GM12878 (cell line): ENCODE measurements around the gene KLRB1. TPM values are rescaled to one million over a fixed set of nuclear protein-coding genes. Genes with fewer than 3 reads are reported as not detected.
A peak's percentile ranks its signal among the peaks of the same experiment; 100 is the strongest.

ENCODE experiments used
- ATF7 ChIP-seq: fragments of 450-650 bp; IDR thresholded peaks from 2 replicates; pipeline ENCODE4 v1.6.1; 2016; ENCODE audit warnings: low read depth, mild to moderate bottlenecking
- BMI1 ChIP-seq: fragments of 450-650 bp; IDR thresholded peaks from 2 replicates; pipeline ENCODE4 v1.6.1; 2016; ENCODE audit warnings: mild to moderate bottlenecking, moderate library complexity, borderline replicate concordance
- CEBPB ChIP-seq, 2 experiments: fragments of 150-350 bp in 1 of 2; IDR thresholded peaks; 2 replicates each; pipeline ENCODE4 v1.6.1; 2012 to 2014; ENCODE audit warnings: low read depth in 2 of 2, low read length in 2 of 2, borderline replicate concordance in 1 of 2, inconsistent platforms in 1 of 2
- CHD2 ChIP-seq: IDR thresholded peaks from 2 replicates; pipeline ENCODE4 v1.6.1; 2011; ENCODE audit warnings: low read depth, low read length, improper control_type of control experiment, borderline replicate concordance
- DPF2 ChIP-seq: fragments of 450-650 bp; IDR thresholded peaks from 2 replicates; pipeline ENCODE4 v1.6.1; 2017; ENCODE audit warnings: mild to moderate bottlenecking
- EGR1 ChIP-seq, 2 experiments: IDR thresholded peaks; 1 replicate in 1 of 2; 2 replicates in 1 of 2; pipeline ENCODE4 v1.6.1; 2011 to 2012; ENCODE audit warnings: low read depth in 2 of 2, low read length in 2 of 2, borderline replicate concordance in 1 of 2, mild to moderate bottlenecking in 1 of 2, moderate library complexity in 1 of 2
- ESRRA ChIP-seq: IDR thresholded peaks from 2 replicates; pipeline ENCODE4 v1.6.1; 2012; ENCODE audit warnings: mild to moderate bottlenecking, low read length, improper control_type of control experiment
- IKZF1 ChIP-seq: fragments of 450-650 bp; conservative IDR thresholded peaks from 2 replicates; pipeline ENCODE4 v1.6.1; 2017; ENCODE audit warnings: antibody characterized with exemption, mild to moderate bottlenecking
- IRF4 ChIP-seq: IDR thresholded peaks from 2 replicates; pipeline ENCODE4 v1.6.1; 2011; ENCODE audit warnings: low read depth, low read length
- KLF5 ChIP-seq: fragments of 450-650 bp; IDR thresholded peaks from 2 replicates; pipeline ENCODE4 v1.6.1; 2014; ENCODE audit warnings: mild to moderate bottlenecking; ENCODE audit not compliant: partially characterized antibody
- MTA2 ChIP-seq: fragments of 450-650 bp; IDR thresholded peaks from 2 replicates; pipeline ENCODE4 v1.6.1; 2016; ENCODE audit warnings: low read depth, mild to moderate bottlenecking, moderate library complexity
- NR2F1 ChIP-seq: fragments of 450-650 bp; conservative IDR thresholded peaks from 2 replicates; pipeline ENCODE4 v1.6.1; 2017; ENCODE audit warnings: mild to moderate bottlenecking
- RUNX3 ChIP-seq: IDR thresholded peaks from 2 replicates; pipeline ENCODE4 v1.6.1; 2012; ENCODE audit warnings: low read length, inconsistent platforms
- SMAD1 ChIP-seq: fragments of 450-650 bp; IDR thresholded peaks from 2 replicates; pipeline ENCODE4 v1.6.1; 2018; ENCODE audit warnings: mild to moderate bottlenecking, low read depth; ENCODE audit not compliant: partially characterized antibody
- TBL1XR1 ChIP-seq: IDR thresholded peaks from 2 replicates; pipeline ENCODE4 v1.6.1; 2012; ENCODE audit warnings: low read depth, low read length, improper control_type of control experiment
- TCF3 ChIP-seq: IDR thresholded peaks from 2 replicates; pipeline ENCODE4 v1.6.1; 2012; ENCODE audit warnings: low read depth, mild to moderate bottlenecking, low read length, borderline replicate concordance; ENCODE audit not compliant: insufficient read depth
- ZNF384 ChIP-seq: IDR thresholded peaks from 2 replicates; pipeline ENCODE4 v1.6.1; 2012; ENCODE audit warnings: low read depth, mild to moderate bottlenecking, low read length, improper control_type of control experiment, borderline replicate concordance
- ZNF622 ChIP-seq: fragments of 450-650 bp; IDR thresholded peaks from 2 replicates; pipeline ENCODE4 v1.6.1; 2017; ENCODE audit warnings: mild to moderate bottlenecking, inconsistent platforms
- ZSCAN29 ChIP-seq: fragments of 450-650 bp; IDR thresholded peaks from 2 replicates; pipeline ENCODE4 v1.6.1; 2017; ENCODE audit warnings: mild to moderate bottlenecking, moderate library complexity
- polyA plus RNA-seq, 11 experiments: library from polyadenylated mRNA; depleted of rRNA in 4 of 11; unstranded in 6 of 11; stranded (reverse) in 5 of 11; fragments of >200 nt; fragmentation: Nextera tagmentation in 4 of 11; fragmentation: Illumina TruSeq in 1 of 11; extraction: Ambion mirVana in 4 of 11; extraction: Trizol in 1 of 11; gene quantifications; 1 replicate in 1 of 11; 2 replicates in 10 of 11; pipeline versions ENCODE4 v1.2.1 to v1.2.3, GENCODE V29; 2011 to 2016; ENCODE audit warnings: inconsistent platforms in 2 of 11, missing spikeins in 2 of 11, low read depth in 1 of 11
- total RNA-seq, 4 experiments: library from RNA; depleted of rRNA in 3 of 4; stranded (reverse); fragments of >200 nt in 3 of 4; fragmentation: Illumina TruSeq in 1 of 4; extraction: Trizol in 1 of 4; gene quantifications; 2 replicates each; pipeline versions ENCODE4 v1.2.1 to v1.2.3, GENCODE V29; 2013 to 2021
- TF ChIP-seq, protein P1 (sequence below): fragments of 450-650 bp; IDR thresholded peaks from 2 replicates; pipeline ENCODE4 v1.6.1; 2017; ENCODE audit warnings: low read depth, mild to moderate bottlenecking, moderate library complexity
- TF ChIP-seq, protein P2 (sequence below): IDR thresholded peaks from 2 replicates; pipeline ENCODE4 v1.6.1; 2011; ENCODE audit warnings: low read depth, mild to moderate bottlenecking, low read length, moderate library complexity, borderline replicate concordance; ENCODE audit errors: extremely low read depth
- TF ChIP-seq, protein P3 (sequence below): IDR thresholded peaks from 2 replicates; pipeline ENCODE4 v1.6.1; 2012; ENCODE audit warnings: mild to moderate bottlenecking, low read depth, low read length
- TF ChIP-seq, protein P4 (sequence below): fragments of 450-650 bp; IDR thresholded peaks from 2 replicates; pipeline ENCODE4 v1.6.1; 2017; ENCODE audit warnings: mild to moderate bottlenecking

The KLRB1 gene
- total and polyA plus RNA-seq, 10 of the 15 experiments (the other 5 are each of a cell fraction or from before 2014, with no cell fraction given), result not detected

DNA sequence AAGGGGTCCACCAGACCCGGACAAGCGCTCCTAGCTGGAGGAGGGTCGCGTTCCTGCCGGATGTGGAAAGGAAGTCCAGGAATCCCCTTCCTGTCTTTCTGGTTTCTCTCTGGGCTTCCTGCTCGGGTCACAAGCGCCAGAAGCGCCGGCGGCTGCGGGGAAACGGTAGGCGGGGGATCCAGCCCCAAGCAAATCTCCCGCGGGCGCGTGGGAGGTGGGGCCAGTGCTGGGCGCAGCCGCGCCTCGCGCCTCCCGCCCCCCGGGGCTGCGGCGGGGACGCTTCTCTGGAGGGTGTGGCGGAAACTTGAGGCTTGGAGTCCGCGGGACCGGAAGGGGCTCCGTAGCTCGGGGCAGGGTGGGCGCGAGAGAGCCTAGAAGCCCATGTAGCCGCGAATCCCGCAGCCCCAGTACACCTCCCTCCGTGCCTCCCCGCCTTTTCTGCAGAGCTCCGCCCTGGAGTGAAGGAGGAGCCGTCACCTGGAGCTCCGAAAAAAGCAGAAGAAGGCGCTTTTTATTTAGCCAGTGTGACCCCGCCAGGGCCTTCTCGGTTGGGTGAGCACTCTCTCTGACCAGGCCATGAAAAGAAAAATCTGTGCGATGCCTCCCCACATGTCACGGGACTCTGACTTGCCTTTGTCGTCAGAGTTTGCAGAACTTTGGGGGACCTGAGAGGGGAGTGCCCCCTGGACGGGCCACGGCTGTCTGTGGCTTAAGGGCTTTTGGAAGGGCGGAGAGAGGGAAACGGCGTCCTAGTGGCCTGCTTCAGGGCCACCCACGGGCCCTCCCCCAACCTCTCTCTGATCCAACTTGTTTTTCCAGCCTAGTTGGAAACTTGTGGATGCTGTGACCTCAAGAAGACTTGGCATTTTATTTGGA, 40.3 kb upstream of the KLRB1 start (continued):
- TF ChIP-seq, protein P1, sequence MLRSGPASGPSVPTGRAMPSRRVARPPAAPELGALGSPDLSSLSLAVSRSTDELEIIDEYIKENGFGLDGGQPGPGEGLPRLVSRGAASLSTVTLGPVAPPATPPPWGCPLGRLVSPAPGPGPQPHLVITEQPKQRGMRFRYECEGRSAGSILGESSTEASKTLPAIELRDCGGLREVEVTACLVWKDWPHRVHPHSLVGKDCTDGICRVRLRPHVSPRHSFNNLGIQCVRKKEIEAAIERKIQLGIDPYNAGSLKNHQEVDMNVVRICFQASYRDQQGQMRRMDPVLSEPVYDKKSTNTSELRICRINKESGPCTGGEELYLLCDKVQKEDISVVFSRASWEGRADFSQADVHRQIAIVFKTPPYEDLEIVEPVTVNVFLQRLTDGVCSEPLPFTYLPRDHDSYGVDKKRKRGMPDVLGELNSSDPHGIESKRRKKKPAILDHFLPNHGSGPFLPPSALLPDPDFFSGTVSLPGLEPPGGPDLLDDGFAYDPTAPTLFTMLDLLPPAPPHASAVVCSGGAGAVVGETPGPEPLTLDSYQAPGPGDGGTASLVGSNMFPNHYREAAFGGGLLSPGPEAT, result peak; percentile 23; the same call in 1 of the 2 replicates
- TF ChIP-seq ATF7 (0 out of 2 replicates have a peak, but pooled peaks have one; percentile 37), CHD2 (no peak; the same call in 1 of the 2 replicates), ZNF384 (no peak), RUNX3 (peak; percentile 28; the same call in 1 of the 2 replicates), ZNF622 (no peak), DPF2 (peak; percentile 89; the same call in 1 of the 2 replicates), EGR1 (IDR thresholded peaks at IDR 0.05; ENCODE audit: borderline replicate concordance in 1 of 2, low read depth in 2 of 2, low read length in 2 of 2) (peak in 1 of 2 experiments; percentile 82; a peak in 2 of 3 replicates), NR2F1 (peak; percentile 89), IRF4 (no peak), CEBPB (IDR thresholded peaks at IDR 0.05; ENCODE audit: borderline replicate concordance in 1 of 2, low read depth in 2 of 2, low read length in 2 of 2) (no peak), ESRRA (no peak), ZSCAN29 (no peak), BMI1 (no peak), SMAD1 (no peak), MTA2 (peak; percentile 26; the same call in 1 of the 2 replicates), TCF3 (peak; percentile 57; the same call in 1 of the 2 replicates), TBL1XR1 (peak; percentile 85), KLF5 (no peak), IKZF1 (peak; percentile 85)
- TF ChIP-seq, protein P2, sequence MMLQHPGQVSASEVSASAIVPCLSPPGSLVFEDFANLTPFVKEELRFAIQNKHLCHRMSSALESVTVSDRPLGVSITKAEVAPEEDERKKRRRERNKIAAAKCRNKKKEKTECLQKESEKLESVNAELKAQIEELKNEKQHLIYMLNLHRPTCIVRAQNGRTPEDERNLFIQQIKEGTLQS, result no peak
- TF ChIP-seq, protein P3, sequence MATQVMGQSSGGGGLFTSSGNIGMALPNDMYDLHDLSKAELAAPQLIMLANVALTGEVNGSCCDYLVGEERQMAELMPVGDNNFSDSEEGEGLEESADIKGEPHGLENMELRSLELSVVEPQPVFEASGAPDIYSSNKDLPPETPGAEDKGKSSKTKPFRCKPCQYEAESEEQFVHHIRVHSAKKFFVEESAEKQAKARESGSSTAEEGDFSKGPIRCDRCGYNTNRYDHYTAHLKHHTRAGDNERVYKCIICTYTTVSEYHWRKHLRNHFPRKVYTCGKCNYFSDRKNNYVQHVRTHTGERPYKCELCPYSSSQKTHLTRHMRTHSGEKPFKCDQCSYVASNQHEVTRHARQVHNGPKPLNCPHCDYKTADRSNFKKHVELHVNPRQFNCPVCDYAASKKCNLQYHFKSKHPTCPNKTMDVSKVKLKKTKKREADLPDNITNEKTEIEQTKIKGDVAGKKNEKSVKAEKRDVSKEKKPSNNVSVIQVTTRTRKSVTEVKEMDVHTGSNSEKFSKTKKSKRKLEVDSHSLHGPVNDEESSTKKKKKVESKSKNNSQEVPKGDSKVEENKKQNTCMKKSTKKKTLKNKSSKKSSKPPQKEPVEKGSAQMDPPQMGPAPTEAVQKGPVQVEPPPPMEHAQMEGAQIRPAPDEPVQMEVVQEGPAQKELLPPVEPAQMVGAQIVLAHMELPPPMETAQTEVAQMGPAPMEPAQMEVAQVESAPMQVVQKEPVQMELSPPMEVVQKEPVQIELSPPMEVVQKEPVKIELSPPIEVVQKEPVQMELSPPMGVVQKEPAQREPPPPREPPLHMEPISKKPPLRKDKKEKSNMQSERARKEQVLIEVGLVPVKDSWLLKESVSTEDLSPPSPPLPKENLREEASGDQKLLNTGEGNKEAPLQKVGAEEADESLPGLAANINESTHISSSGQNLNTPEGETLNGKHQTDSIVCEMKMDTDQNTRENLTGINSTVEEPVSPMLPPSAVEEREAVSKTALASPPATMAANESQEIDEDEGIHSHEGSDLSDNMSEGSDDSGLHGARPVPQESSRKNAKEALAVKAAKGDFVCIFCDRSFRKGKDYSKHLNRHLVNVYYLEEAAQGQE, result no peak
- TF ChIP-seq, protein P4, sequence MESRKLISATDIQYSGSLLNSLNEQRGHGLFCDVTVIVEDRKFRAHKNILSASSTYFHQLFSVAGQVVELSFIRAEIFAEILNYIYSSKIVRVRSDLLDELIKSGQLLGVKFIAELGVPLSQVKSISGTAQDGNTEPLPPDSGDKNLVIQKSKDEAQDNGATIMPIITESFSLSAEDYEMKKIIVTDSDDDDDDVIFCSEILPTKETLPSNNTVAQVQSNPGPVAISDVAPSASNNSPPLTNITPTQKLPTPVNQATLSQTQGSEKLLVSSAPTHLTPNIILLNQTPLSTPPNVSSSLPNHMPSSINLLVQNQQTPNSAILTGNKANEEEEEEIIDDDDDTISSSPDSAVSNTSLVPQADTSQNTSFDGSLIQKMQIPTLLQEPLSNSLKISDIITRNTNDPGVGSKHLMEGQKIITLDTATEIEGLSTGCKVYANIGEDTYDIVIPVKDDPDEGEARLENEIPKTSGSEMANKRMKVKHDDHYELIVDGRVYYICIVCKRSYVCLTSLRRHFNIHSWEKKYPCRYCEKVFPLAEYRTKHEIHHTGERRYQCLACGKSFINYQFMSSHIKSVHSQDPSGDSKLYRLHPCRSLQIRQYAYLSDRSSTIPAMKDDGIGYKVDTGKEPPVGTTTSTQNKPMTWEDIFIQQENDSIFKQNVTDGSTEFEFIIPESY, result no peak
